Testis (tissue), 3 donors: ENCODE data around the gene MYO1D. TPM values are rescaled to one million over a fixed set of nuclear protein-coding genes. Genes with fewer than 3 reads are reported as not detected.

ENCODE experiments used
- DNase-seq: peaks from one replicate; pipeline ENCODE4 v3.0.0-alpha.2; 2019
- H3K27ac ChIP-seq, 2 donors: fragments of 200-600 bp; sonication (generic); one replicate each; pipeline ENCODE4 v1.5.1; 2019
- H3K27me3 ChIP-seq: fragments of 200-600 bp; sonication (generic); one replicate; pipeline ENCODE4 v1.5.1; 2019
- H3K36me3 ChIP-seq: fragments of 200-600 bp; sonication (generic); one replicate; pipeline ENCODE4 v1.5.1; 2017; ENCODE audit warnings: low read depth; ENCODE audit errors: missing control alignments
- H3K4me1 ChIP-seq: fragments of 200-600 bp; sonication (generic); one replicate; pipeline ENCODE4 v1.5.1; 2019
- H3K4me3 ChIP-seq, 2 donors: fragments of 200-600 bp; sonication (generic); one replicate each; pipeline ENCODE4 v1.5.1; 2017 to 2019
- H3K9me3 ChIP-seq: fragments of 200-600 bp; sonication (generic); one replicate; pipeline ENCODE4 v1.5.1; 2017
- POLR2A ChIP-seq: fragments of 450-650 bp; IDR thresholded peaks from one replicate; pipeline ENCODE4 v1.6.1; 2017; ENCODE audit warnings: antibody characterized with exemption, mild to moderate bottlenecking, moderate library complexity
- WGBS, 2 donors: methylation state at CpG; one replicate each; pipeline ENCODE4 v1.1.5; 2018; 5-methylcytosine and 5-hydroxymethylcytosine counted together
- intact Hi-C: fragments of 100-400 bp; cut with DNase I; formaldehyde crosslinking; loops from one replicate; pipeline ENCODE4 v1.15.1; 2023; ENCODE audit warnings: low total_unique reads
- polyA plus RNA-seq: library from polyadenylated mRNA; stranded (reverse); fragments of 350-450 nt; fragmentation: Illumina TruSeq; extraction: RNeasy Lipid Tissue Mini Kit (QIAGEN cat#74804); gene quantifications from one replicate; pipeline ENCODE4 v1.2.3, GENCODE V29; 2014; ENCODE audit warnings: low read depth, low replicate concordance; ENCODE audit not compliant: insufficient read depth
- total RNA-seq, 2 donors: library from RNA; depleted of rRNA; stranded (reverse); fragments of >200 nt; gene quantifications; one replicate each; pipeline ENCODE4 v1.2.3, GENCODE V29; 2016
- TF ChIP-seq, protein P1 (sequence below), 3 experiments: fragments of 450-650 bp in 2 of 3; fragments of 200-600 bp in 1 of 3; sonication (generic) in 1 of 3; IDR thresholded peaks; one replicate each; pipeline ENCODE4 v1.5.1; 2016 to 2019; ENCODE audit warnings: antibody characterized with exemption in 3 of 3, mild to moderate bottlenecking in 2 of 3, moderate library complexity in 1 of 3

MYO1D gene
- total and polyA plus RNA-seq, 3 donors from 2014 or later = 29.5 to 34.1 (median 33.6) TPM

DNA sequence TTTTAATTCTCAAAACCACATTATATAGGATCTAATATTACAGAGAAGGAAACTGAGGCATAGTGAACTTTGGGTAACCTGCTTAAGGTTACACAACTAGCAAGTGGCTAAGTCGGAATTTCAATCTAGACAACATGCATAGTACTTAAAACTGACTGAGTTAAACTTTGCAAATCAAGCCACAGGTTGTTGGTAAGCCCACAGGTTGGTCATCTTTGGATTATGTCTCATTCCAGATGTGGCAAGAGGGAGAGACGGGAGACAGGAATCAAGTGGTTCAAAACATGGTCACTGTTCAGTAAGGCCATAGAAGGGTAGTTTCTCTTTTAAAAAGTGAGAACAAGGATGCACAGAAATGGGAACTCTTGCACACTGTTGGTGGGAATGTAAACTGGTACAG, 57.1 kb downstream of the MYO1D start:
- Histone ChIP-seq H3K27ac (no peak overlapping the region), H3K36me3 (no peaks in the 10 kb centered on the region), H3K27me3 (no peaks in the 10 kb centered on the region), H3K4me1 (no peaks in the 10 kb centered on the region), H3K4me3 (no peak overlapping the region), H3K9me3 (no peaks in the 10 kb centered on the region)
- 86 to 94% methylated on average over 2 of the region's 2 CpGs for WGBS, 2 donors
- intact Hi-C loops = no loop called here
- TF ChIP-seq, protein P1, sequence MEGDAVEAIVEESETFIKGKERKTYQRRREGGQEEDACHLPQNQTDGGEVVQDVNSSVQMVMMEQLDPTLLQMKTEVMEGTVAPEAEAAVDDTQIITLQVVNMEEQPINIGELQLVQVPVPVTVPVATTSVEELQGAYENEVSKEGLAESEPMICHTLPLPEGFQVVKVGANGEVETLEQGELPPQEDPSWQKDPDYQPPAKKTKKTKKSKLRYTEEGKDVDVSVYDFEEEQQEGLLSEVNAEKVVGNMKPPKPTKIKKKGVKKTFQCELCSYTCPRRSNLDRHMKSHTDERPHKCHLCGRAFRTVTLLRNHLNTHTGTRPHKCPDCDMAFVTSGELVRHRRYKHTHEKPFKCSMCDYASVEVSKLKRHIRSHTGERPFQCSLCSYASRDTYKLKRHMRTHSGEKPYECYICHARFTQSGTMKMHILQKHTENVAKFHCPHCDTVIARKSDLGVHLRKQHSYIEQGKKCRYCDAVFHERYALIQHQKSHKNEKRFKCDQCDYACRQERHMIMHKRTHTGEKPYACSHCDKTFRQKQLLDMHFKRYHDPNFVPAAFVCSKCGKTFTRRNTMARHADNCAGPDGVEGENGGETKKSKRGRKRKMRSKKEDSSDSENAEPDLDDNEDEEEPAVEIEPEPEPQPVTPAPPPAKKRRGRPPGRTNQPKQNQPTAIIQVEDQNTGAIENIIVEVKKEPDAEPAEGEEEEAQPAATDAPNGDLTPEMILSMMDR (IDR thresholded peaks at IDR 0.05) = no peak
- no peak for TF ChIP-seq POLR2A
- no peak for DNase-seq

DNA sequence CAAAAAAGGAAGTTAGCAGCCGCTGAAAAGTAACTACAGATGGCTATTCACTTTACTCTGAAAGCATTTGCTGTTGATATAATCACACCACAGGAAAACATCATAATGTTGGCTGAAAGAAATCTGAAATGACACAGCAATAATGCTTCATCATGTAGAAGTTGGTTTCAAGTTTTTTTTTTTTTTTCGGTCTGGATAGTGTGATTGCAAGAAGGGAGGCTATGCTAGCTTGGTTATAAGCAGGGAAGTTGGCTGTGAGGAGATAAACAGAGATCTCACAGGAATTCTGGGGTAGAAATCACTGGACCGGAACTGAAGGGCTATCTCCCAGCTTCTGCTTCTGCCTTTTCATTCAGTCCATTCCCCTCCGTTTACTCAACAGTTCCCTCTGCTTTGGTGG, 57.9 kb downstream of the MYO1D start:
- no peaks in the 10 kb centered on the region for H3K9me3 ChIP-seq
- intact Hi-C loops = no loop called here
- H3K4me1 ChIP-seq = no peaks in the 10 kb centered on the region
- 54 to 71% methylated on average over 4 of the region's 4 CpGs for WGBS, 2 donors
- no peak overlapping the region for H3K4me3 ChIP-seq
- H3K27me3 ChIP-seq = no peaks in the 10 kb centered on the region
- TF ChIP-seq POLR2A = no peak
- TF ChIP-seq, protein P1 (IDR thresholded peaks at IDR 0.05) = no peak
- no peaks in the 10 kb centered on the region for H3K36me3 ChIP-seq
- no peak for DNase-seq
- no peak overlapping the region for H3K27ac ChIP-seq

DNA sequence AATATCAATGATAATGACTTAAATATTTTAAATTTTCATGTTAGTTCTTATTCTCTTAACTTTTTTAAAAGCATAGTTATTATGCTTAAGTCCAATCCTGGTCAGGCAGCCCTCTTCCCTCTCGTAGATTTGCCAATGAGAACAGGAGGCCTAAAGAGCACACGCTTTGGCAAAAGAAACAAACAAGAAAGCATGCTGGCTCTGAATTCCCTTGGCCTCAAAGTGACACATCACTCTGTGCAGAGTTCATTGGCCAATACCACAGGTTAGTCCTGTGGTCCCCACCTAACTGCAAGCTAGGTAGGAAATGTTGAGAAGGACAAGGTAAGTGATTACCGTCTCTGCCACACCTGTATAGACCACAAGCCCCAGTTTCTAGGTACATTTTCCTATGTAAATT, 61.5 kb downstream of the MYO1D start:
- H3K9me3 ChIP-seq = no peaks in the 10 kb centered on the region
- H3K36me3 ChIP-seq = no peaks in the 10 kb centered on the region
- no peak for DNase-seq
- H3K4me1 ChIP-seq = no peaks in the 10 kb centered on the region
- no peak overlapping the region for H3K4me3 ChIP-seq
- intact Hi-C loops = no loop called here
- TF ChIP-seq POLR2A = no peak
- TF ChIP-seq, protein P1 (IDR thresholded peaks at IDR 0.05) = no peak
- no peaks in the 10 kb centered on the region for H3K27me3 ChIP-seq
- H3K27ac ChIP-seq = no peak overlapping the region
- 76 to 77% methylated on average over 3 of the region's 3 CpGs for WGBS, 2 donors

DNA sequence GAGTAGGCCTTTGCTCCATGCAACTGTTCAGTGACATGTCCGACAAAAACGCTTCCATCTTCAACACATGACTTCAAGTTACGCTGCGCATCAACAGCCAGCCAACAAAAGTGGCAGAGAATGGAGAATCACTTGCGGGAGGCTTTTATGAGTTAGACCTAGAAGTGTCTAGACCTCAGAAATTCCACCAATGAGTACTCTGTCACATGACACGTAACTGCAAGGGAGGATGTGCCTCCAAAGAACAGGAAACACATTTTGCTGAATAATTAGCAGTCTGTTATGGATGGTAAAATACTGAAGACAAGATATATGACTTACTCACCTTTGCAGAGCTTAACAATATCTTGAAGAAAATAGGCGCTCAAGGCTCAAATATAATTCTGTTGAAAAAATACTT, 62.1 kb downstream of the MYO1D start:
- intact Hi-C loops = no loop called here
- no peak for DNase-seq
- no peak for TF ChIP-seq POLR2A
- TF ChIP-seq, protein P1 (IDR thresholded peaks at IDR 0.05) = no peak
- Histone ChIP-seq H3K27me3 (no peaks in the 10 kb centered on the region), H3K4me3 (no peak overlapping the region), H3K27ac (no peak overlapping the region), H3K4me1 (no peaks in the 10 kb centered on the region), H3K36me3 (no peaks in the 10 kb centered on the region), H3K9me3 (no peaks in the 10 kb centered on the region)
- 81 to 93% methylated on average over 7 of the region's 7 CpGs for WGBS, 2 donors

DNA sequence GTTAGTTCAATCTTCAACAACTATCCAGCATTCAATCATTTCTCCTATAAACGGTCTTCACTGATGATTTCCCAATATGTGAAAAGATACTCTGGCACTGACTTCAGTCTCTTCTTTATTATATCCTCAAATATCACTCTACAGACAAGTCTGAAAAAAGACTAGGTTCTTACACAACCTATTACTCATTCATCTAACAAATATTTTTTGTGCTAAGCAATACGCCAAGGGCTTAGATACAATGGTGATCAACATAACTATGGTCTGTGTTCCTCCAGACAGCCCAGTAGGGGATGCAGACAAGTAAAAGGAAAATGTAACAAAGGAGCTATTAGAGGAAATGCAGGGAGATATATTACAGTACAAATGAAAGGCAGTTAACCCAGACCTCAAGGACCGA, 63.9 kb downstream of the MYO1D start:
- TF ChIP-seq POLR2A = no peak
- TF ChIP-seq, protein P1 (IDR thresholded peaks at IDR 0.05) = no peak
- intact Hi-C loops = no loop called here
- Histone ChIP-seq H3K4me3 (no peak overlapping the region), H3K36me3 (no peaks in the 10 kb centered on the region), H3K4me1 (no peaks in the 10 kb centered on the region), H3K9me3 (no peaks in the 10 kb centered on the region), H3K27me3 (no peaks in the 10 kb centered on the region), H3K27ac (no peak overlapping the region)
- DNase-seq = no peak
- 92 to 93% methylated on average over 3 of the region's 3 CpGs for WGBS, 2 donors
